GM12878 (cell line): ENCODE results near the gene MAPRE2.

Experiments
- CTCF ChIP-seq, 3 experiments: IDR thresholded peaks in 2 of 3; conservative IDR thresholded peaks in 1 of 3; 2 replicates each; pipeline ENCODE4 v1.5.1; 2011; ENCODE audit warnings: low read depth in 3 of 3, low read length in 3 of 3, mild to moderate bottlenecking in 3 of 3, control low read depth in 2 of 3, moderate library complexity in 2 of 3, inconsistent platforms in 1 of 3, mixed read lengths in 1 of 3; ENCODE audit not compliant: control insufficient read depth in 2 of 3, insufficient read depth in 1 of 3; ENCODE audit errors: extremely low read depth in 1 of 3
- EP300 ChIP-seq, 2 experiments: fragments of 150-350 bp in 1 of 2; IDR thresholded peaks; 2 replicates each; pipeline ENCODE4 v1.6.1; 2011 to 2012; ENCODE audit warnings: low read depth in 2 of 2, low read length in 2 of 2, borderline replicate concordance in 1 of 2, improper control_type of control experiment in 1 of 2, inconsistent platforms in 1 of 2; ENCODE audit not compliant: control insufficient read depth in 1 of 2
- EZH2 ChIP-seq: IDR thresholded peaks from 2 replicates; pipeline ENCODE4 v1.6.1; 2012; ENCODE audit warnings: low read depth, mild to moderate bottlenecking, control low read depth, inconsistent platforms, low read length, borderline replicate concordance; ENCODE audit not compliant: control insufficient read depth
- NRF1 ChIP-seq: conservative IDR thresholded peaks from 2 replicates; pipeline ENCODE4 v1.6.1; 2011; ENCODE audit warnings: mild to moderate bottlenecking, low read depth, low read length, improper control_type of control experiment
- POLR2AphosphoS5 ChIP-seq: IDR thresholded peaks from 2 replicates; pipeline ENCODE4 v1.6.1; 2011; ENCODE audit warnings: mild to moderate bottlenecking, low read length, inconsistent platforms
- RAD51 ChIP-seq: fragments of 450-650 bp; IDR thresholded peaks from 2 replicates; pipeline ENCODE4 v1.6.1; 2016; ENCODE audit warnings: moderate library complexity, mild to moderate bottlenecking, inconsistent platforms
- RFX5 ChIP-seq: IDR thresholded peaks from 2 replicates; pipeline ENCODE4 v1.6.1; 2011; ENCODE audit warnings: low read depth, low read length, improper control_type of control experiment
- SP1 ChIP-seq: IDR thresholded peaks from one replicate; pipeline ENCODE4 v1.6.1; 2011; ENCODE audit warnings: low read depth, low read length
- SPI1 ChIP-seq: IDR thresholded peaks from 2 replicates; pipeline ENCODE4 v1.6.1; 2011; ENCODE audit warnings: low read depth, mild to moderate bottlenecking, low read length, moderate library complexity, borderline replicate concordance; ENCODE audit not compliant: insufficient read depth
- SRF ChIP-seq, 2 experiments: IDR thresholded peaks; 2 replicates each; pipeline ENCODE4 v1.6.1; 2011; ENCODE audit warnings: low read depth in 2 of 2, low read length in 2 of 2, mild to moderate bottlenecking in 1 of 2, moderate library complexity in 1 of 2
- TAF1 ChIP-seq: IDR thresholded peaks from 2 replicates; pipeline ENCODE4 v1.6.1; 2011; ENCODE audit warnings: mild to moderate bottlenecking, low read depth, low read length, borderline replicate concordance
- USF2 ChIP-seq: IDR thresholded peaks from 2 replicates; pipeline ENCODE4 v1.6.1; 2011; ENCODE audit warnings: low read depth, low read length, improper control_type of control experiment, borderline replicate concordance
- YY1 ChIP-seq: IDR thresholded peaks from 2 replicates; pipeline ENCODE4 v1.6.1; 2011; ENCODE audit warnings: low read depth, mild to moderate bottlenecking, low read length

GRCh38 chr18:35063875-35064690, 22.9 kb downstream of the MAPRE2 start:
- TF ChIP-seq RAD51 (no peak), SP1 (no peak), NRF1 (no peak), EZH2 (no peak), CTCF (IDR thresholded peaks at IDR 0.05 in 2 of 3, conservative IDR thresholded peaks at IDR 0.05 in 1 of 3; ENCODE audit: control insufficient read depth in 2 of 3, extremely low read depth in 1 of 3, insufficient read depth in 1 of 3, low read depth in 3 of 3, low read length in 3 of 3) (no peak), SPI1 (no peak), SRF (IDR thresholded peaks at IDR 0.05; ENCODE audit: low read depth in 2 of 2, low read length in 2 of 2) (no peak), YY1 (no peak), TAF1 (no peak), RFX5 (no peak), POLR2AphosphoS5 (no peak), EP300 (IDR thresholded peaks at IDR 0.05; ENCODE audit: borderline replicate concordance in 1 of 2, control insufficient read depth in 1 of 2, low read depth in 2 of 2, low read length in 2 of 2) (no peak), USF2 (no peak)
